Activated CD8-positive, alpha-beta memory T cell treated with anti-CD3 and anti-CD28 coated beads for 1 hour (primary cell): ENCODE measurements around the gene TMEM51.

ENCODE experiments used
- DNase-seq, 2 donors: peaks; one replicate each; pipeline ENCODE4 v3.0.0-alpha.2; 2020; ENCODE audit warnings: low read depth in 1 of 2; ENCODE audit errors: extremely low read depth in 1 of 2

TMEM51 gene

GRCh38 chr1:15238789-15239188 lies 85.2 kb downstream of the TMEM51 start:
- no peak for DNase-seq

DNA sequence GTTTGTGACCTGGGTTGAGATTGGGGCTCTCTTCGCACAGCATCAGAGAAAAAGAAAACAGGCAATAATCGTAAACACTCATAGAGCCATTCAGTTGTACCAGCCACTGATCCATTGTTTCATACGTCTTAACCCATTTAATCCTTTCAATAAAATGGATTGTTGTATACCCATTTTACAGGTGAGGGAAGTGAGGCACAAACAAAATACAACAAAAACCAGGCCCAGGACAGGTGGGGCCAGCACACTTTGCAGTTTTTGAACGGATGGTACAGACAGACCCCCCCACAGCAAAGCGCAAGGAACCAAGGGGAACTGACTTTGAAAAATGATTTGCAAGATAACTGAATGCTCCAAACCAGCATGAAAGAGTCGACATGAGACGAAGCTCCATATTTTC lies 89.2 kb downstream of the TMEM51 start:
- no peak for DNase-seq

DNA sequence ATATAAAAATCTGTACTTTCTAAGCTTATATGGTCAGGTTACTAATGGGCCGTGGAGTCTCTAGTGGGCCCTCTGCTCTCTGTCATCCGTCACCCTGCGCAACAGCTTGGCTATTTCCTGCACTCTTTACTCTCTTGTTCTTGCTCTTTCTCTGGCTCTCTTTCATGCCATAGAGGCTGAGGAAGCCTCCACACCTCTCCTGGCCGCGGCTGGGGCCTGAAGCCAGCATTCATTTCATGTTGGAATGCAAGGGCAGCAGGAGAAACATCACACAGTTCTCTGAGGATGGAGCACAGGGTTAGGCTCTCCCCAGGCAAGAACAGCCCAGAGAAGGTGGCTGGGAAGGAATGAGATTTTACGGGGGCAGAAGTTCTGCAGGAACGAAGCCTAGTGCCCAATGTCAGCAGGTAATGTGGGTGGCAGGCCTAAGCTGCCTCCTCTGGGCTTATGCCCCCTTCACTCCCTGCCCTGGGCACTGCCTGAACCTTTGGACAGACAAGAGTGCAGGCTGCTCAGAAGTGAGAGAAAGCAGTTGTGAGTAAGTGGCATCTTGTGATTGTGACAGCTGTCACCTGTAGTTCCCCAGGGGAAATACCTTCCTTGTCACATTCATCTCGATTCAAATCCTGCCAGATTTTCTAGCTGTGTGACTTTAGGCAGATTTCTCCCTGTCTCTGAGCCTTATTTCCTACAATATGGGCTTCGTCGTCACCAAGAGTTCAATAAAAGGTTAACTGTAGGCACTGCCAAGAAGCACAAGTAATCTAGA lies 89.9 kb downstream of the TMEM51 start:
- DNase-seq, result no peak

DNA sequence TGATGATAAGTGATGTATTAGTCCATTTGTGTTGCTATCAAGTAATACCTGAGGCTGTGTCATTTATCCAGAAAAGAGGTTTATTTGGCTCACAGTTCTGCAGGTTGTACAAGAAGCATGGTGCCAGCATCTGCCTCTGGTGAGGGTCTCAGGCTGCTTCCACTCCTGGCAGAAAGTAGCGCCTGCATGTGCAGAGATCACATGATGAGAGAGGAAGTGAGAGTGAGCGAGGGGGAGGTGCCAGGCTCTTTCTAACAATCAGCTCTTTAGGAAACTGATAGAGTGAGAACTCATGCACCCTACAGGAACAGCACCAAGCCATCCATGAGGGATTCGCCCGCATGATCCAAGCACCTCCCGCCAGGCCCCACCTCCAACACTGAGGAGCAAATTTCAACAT lies 91.3 kb downstream of the TMEM51 start:
- no peak for DNase-seq

DNA sequence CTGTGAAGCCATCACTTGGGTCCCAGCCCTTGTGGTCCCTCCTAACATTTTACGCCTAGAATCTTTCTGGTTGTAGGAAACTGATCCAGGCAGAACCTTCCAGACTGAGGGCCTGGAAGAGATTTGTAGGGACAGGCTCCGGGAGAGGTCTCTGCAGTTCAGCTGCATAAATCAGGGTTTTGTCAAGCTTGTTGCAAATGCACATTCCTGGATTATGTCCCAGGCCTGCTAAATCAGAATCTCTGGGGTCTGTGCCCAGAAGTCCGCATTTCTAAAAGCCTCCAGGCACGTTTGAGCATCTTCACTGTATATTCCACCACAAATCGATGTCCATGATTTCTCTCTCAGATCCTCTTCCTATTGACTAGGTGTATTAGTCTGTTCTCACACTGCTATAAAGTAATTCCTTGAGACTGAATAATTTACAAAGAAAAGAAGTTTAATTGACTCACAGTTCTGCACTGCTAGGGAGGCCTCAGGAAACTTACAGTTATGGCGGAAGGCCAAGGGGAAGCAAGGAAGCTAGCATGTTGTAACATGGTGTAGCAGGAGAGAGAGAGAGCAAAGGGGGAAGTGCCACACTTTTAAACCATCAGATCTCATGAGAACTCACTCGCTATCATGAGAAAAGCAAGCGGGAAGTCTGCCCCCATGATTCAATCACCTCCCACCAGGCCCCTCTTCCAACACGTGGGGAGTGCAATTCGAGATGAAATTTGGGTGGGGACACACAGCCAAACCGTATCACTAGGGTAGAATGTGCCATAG lies 92.2 kb downstream of the TMEM51 start:
- no peak for DNase-seq

- peak in 1 of 2 donors; percentile 30 for DNase-seq
Observed at GRCh38 chr1:15246960-15247614, 93.5 kb downstream of the TMEM51 start, which contains the start of gene FHAD1. Gene FHAD1 (plus strand): TSS chr1:15247223. CDS start chr1:15251785, 4,562 bp downstream.

- DNase-seq, result no peak
Observed at GRCh38 chr1:15248216-15248615, 94.7 kb downstream of the TMEM51 start.

- DNase-seq, result peak; percentile 18 to 25
Observed at GRCh38 chr1:15249081-15249480, 95.5 kb downstream of the TMEM51 start.

DNA sequence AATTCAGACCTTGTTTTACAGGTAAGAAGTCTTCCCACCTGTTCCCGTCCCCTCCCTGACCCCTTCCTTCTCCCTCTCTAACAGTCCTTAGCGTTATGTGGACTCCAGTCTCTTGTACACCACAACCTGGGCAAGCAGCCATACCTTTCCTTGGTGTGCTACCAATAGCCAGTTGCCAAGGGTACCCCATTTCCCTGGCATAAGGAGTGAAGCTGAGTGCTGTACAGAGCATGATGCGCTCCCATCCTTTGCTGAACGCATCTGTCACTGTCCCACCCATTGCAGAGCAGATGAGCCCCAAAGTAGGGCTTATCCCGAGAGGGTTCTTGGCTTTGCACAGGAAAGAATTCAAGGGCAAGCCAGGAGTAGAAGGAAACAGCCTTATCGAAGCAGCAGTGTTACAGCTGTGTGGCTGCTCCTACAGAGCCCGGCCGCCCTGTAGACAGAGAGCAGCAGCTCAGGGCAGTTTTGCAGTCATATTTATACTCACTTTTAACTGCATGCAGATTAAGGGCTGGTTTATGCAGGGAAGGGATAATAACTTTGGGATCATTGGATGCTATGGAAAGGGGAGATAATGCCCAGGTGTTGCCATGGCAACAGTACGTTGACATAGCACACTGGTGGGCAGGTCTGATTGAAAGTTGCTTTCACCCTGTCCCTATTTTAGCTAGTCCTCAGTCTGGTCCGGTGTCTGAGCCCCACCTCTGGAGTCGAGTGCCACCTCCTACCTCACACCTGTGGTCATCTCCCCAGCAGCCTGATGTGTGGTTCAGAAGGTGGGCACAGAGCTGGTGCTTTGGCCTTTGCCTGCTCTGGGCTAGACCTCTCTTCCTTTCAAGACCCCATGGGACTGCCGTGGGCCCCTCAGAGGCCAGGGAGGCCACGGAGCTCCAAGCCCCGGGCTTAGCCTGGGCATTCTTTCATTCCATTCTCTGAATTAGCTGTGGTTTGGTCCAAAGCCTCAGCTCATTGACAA lies 98.6 kb downstream of the TMEM51 start:
- DNase-seq, result no peak

- no peak for DNase-seq
Observed at GRCh38 chr1:15254559-15254958, 101.0 kb downstream of the TMEM51 start.

GRCh38 chr1:15255582-15256149 lies 102.1 kb downstream of the TMEM51 start:
- no peak for DNase-seq

GRCh38 chr1:15256584-15256983 lies 103.0 kb downstream of the TMEM51 start:
- no peak for DNase-seq

- DNase-seq, result no peak
Observed at GRCh38 chr1:15257309-15257708, 103.8 kb downstream of the TMEM51 start.

- no peak for DNase-seq
Observed at GRCh38 chr1:15258833-15259621, 105.5 kb downstream of the TMEM51 start.

DNA sequence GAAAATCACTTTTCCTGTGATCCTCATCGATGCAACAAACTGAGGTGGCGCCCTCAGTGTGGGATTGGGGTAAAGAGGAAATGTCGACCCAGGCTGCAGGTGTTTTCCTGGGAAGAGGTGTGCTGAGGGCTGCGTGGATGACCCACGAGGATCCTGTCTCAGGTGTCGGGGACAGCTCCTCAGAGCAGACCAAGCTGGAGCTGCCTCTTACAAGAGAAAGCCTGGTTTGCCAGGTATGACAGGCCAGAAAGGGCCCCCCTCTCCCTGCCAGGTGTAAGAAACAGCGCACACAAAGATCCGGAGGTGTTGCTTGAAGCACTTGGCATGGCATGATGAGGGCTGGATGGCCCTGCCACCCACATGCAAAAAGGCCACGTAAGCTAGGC lies 106.1 kb downstream of the TMEM51 start:
- DNase-seq, result no peak

DNA sequence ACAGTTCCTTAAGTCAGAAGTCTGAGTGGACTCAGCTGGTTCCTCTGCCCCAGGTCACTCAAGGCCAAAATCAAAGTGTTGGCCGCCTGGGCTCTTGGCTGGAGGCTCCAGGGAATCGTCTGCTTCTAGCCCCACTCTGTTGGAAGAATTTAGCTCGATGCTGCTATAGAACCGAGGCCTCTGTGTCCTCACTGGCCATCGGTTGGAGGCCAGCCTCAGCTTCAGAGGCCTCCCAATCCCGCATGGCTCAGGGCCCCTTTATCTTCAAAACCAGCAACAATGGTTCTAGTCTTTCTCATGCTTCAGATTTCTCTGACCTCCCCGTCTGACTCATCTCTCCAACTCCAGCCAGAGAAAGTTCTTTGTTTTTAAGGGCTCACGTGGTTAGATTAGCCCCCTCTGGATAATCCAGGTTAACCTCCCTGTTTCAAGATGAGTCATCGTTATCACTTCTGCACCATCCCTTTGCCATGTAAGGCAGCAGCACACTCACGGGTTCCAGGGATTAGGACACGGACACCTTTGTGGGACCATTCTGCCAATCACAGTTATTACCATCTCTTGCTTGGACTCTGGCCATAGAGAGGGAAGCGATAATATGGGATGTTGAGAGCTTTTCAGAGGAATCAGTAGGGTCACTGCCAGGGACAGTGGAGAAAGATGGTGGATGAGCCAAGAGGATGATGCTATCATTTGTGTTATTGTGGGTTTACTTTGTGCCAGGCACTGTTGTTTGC lies 107.0 kb downstream of the TMEM51 start:
- no peak for DNase-seq

DNA sequence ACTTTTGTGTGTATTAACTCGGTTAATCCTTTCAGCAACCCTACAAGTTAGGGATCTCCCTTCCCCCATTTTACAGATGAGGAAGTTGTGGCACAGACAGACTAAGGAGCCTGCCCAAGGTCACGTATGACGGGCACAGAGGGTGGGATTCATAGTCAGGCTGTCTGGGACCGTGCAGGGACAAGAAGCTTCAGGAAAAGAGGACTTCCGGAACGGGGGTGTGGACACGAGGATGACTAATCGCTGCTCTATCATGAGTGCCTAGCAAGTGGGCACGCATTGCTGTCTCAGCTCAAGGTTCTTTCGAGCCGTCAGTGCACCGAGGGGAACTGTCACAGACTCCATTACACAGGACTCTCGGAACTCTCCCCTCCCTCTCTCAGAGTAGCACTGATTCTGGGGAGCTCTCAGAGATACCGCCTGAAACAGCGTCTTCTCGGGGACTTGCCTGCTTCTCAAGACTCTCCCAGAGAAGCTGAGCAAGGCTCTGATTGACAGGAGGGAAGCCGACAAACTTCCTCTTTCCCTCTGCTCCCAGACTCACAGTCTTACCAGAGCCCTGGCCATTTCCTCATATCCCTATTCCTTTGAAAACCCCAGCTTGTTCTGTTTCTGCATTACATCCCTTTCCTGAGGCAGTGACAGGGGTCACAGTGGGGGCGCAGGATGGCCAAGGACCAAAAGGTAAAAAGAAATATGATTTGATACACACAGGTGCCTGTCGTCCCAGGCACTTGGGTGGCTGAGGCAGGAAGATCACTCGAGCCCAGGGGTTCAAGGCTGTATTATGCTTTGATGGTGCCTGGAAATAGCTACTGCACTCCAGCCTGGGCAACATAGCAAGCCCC lies 107.8 kb downstream of the TMEM51 start:
- DNase-seq, result no peak

DNA sequence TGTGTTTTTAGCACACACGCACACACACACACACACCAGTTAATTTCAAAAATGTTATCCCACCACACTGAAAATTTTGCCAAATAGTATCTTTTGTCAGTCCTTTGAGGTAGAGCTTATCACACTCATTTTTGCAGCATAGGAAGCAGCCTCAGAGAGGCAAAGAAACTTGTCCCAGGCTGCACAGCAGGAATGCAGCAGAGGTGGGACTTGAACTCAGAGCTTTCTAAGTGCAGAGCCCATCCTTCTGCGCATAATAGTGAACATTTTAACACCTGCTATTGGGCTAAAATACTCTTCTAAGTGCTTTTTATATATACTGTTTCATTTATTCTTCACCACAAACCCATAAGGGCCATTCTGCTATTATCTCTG lies 108.4 kb downstream of the TMEM51 start:
- no peak for DNase-seq
